NCI-H510A treated with DMSO at 0.1 percent for 48 hours (cell line): ENCODE measurements around the gene INS.
"Not testable (repeated sequence)": the region's sequence is repeated elsewhere in the genome, so short reads cannot be mapped to it uniquely, and the experiment has no call there.

Experiments used
- DNase-seq: peaks from one replicate; lab custom pipeline; 2025; lab: John Stamatoyannopoulos, UW

INS gene

DNA sequence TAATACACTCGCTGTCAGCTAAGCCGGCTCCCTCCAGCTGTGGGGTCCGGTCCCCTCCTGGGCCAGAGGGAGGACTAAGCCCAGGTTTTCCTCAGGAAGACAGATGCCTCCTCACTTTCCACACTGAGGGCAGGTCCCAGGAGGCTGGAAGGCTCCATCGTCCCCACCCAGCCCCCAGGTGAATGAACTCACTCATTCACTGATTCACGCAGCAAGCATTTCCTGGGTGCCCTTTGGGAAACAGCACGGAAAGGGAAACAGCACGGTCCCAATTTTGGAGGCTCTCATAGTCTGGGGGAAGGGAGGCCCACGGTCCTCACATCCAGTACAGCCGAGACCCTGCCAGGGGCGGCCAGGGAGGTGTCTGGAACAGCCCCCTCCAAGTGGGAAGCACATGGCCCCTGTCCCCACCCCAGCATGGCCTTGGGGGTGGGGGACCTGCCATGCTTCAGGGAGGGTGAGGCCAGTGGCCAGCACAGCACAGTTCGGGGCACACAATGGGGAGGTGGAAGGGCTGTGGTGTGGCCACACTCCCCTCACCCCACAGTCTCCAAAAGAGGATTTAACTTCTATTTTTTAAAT is 19.9 kb upstream of the INS start:
- no peak for DNase-seq

- DNase-seq: no peak
Measured at GRCh38 chr11:2180347-2180746, 19.3 kb upstream of the INS start.

DNA sequence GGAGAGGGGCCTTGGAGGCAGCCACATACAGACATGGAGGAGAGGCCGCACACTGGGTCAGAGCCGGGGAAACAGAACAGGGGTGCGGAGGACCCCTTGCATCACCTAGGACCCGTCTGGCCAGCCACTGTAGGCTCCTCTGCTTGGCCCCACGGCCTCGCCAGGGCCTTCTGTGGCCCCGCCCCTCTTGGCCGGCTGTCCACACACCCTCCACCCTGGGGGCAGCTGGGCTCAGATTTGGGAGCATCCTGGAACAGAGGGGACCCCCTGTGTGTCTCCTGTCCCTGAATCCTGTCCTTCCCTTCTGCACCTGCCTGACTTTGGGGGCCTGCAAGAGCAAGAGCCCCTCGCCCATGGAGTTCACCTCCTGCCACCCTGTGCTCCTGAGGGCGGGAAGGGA is 18.5 kb upstream of the INS start:
- no peak for DNase-seq

DNA sequence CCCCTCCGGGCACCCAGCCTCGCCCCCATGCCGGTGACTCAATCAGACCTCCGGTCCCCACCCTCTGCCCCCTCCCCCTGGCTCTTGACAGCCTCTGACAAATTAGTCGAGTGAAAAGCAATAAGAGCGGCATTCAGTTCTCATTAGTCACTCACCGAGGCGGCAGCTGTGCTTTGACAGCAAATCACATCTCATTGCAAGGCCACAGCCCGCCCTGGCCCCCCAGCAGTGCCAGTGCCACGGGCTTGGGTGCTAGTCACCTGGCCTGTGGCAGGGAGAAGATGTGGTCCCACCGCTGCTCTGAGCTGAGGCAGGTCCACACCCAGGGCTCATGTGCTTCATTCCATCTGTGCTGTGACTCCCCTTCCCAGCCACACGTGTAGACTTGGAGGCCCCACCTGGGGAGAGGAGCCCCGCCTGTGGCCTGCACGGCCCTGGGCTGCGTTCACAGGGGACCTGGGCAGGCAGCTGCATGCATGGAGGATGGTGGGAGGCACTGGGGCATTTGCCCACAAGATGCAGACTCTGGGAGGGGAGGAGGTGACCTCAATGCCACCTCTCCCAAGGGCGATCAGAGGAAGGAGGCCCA is 18.0 kb upstream of the INS start:
- DNase-seq: no peak

DNA sequence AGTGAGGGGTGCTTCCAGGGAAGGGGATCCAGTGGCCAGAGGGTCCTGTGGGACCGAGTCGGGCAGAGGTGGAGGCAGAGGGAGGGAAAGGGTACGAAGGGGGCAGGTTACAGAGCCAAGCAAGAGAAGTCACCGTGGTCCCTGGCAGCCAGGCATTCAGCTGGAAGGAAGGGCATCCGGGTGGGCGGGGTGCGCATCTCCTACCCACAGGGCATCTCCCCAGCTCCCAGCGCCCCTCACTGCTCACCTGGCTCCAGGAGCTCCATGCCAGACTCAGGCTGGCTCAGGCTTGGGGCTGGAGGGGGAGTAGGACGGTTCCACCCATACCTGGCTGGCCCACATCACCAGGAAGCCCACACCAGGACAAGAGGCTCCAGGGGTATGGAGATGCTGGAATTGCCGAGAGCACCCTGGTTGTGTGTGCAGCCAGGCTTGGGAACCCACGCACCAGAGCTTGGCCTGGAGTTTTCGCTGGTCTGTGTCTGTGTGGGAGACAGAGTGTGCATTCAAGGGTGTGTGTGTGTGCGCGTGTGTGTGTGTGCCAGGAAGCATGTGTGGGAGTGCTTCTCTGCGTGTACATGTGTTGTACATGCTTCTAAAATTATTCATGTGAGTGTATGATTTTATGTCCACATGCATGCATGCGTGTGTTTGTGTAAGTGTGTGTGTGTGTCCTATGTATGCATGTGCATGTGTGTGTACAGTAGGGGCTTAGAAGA is 17.2 kb upstream of the INS start:
- DNase-seq: not testable (repeated sequence)

DNA sequence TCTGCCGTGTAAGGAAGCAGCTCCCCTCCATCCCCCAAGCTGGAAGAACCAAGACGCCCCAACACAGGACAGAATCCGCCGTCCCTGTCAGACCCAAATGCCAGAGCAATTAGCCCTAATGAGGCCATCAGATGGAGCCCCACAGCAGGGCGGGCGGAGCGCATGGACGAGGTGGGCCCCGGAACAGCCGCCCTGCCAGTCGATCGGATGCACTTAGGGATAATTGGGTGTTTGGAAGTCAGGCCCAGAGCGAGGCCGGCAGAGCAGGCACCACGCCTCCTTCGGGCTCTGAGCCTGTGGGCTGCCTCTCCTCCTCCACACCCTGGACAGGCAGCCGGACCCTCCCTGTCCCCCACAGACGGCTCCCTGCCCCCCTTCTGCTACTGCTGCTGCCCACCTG is 16.1 kb upstream of the INS start:
- DNase-seq: no peak

DNA sequence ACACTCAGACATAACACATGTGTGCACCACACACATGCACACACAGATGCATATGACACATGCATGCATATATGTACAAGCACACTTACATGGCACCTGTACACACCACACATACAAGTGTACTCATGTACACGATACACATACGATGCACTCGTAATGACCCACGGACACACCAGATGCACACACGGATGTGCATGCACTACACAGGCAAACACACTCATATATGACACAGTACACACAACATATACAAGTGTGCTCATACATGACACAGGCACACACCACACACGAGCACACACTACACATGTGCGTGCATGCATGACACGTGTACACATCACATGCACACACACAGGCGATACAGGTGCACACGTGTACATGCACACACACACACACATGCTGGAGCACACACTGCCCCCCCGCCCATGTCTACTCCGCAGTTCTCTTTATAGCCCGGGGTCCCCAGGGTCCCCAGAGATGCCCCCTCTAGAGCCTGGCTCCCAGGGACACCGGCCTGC is 15.4 kb upstream of the INS start:
- DNase-seq: no peak

- DNase-seq: no peak
Measured at GRCh38 chr11:2175659-2176058, 14.7 kb upstream of the INS start.

DNA sequence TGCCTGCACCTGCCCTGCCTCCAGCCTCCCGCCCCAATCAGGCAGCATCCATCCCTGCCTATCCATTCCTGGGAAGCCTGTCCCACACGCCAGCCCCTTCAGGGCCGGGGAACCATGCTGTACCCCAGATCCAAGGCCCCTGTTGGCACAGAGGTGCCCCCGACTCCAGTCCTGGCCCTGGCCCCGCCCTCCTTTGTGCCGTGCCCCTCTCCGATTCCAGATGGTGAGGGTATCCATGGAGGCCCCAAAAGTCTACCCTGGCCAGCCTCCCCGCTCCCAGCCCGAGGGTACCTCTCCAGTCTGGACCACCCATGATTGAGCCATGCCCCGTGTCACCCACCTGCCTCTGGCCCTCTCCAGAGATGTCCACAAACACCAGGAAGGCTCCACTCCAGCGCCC is 13.4 kb upstream of the INS start:
- no peak for DNase-seq

DNA sequence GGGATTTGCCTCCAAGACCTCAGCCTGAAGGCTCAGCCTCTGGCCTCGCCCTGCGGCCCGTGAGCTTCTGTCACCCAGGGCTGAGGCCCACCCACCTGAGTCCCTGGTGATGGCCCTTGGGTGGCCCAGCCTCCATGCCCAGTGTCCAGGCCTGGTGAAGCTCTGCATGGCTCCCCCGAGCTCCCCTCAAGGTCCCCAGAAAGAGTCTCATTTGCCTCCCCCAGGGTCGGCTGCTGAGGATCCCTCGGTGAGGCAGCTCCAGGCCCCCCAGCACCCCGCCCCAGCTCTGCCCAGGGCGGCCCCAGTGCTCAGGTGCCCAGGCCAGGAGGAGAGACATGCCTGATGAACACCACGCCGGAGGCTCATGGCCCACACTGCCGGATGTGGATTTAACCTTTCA is 12.8 kb upstream of the INS start:
- no peak for DNase-seq

DNA sequence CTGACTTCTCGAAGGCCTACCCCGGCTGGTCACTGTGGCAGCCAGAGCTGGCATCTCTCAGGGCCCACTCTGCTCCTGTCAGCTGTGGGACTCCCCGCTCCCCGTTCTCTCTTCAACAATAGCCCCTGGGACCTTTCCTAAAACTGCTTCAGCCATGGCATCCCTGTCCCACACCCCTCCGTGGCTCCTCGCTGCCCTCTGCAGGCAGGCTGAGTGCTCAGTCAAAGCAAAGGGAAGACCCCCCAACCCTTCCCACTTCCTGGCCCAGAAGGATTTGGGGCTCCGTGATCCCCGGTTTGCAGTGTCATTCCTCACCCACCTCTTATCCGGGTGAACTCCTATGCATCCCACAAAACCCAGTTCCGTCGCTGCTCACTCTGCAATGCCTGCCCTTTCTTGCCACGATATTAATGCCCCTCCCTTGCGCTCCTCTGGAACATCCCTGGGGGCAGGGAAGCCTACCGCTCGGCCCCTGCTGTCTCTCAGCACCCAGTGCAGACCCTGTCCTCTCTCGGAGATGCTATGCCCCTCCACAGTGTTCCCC is 12.2 kb upstream of the INS start:
- DNase-seq: no peak

- no peak for DNase-seq
Measured at GRCh38 chr11:2172676-2173075, 11.7 kb upstream of the INS start.

GRCh38 chr11:2171591-2172003 is 10.6 kb upstream of the INS start, which contains the start of gene TH:
TH (minus strand) TSS chr11:2171815; CDS start chr11:2171786, 29 bp downstream.
- DNase-seq: no peak

DNA sequence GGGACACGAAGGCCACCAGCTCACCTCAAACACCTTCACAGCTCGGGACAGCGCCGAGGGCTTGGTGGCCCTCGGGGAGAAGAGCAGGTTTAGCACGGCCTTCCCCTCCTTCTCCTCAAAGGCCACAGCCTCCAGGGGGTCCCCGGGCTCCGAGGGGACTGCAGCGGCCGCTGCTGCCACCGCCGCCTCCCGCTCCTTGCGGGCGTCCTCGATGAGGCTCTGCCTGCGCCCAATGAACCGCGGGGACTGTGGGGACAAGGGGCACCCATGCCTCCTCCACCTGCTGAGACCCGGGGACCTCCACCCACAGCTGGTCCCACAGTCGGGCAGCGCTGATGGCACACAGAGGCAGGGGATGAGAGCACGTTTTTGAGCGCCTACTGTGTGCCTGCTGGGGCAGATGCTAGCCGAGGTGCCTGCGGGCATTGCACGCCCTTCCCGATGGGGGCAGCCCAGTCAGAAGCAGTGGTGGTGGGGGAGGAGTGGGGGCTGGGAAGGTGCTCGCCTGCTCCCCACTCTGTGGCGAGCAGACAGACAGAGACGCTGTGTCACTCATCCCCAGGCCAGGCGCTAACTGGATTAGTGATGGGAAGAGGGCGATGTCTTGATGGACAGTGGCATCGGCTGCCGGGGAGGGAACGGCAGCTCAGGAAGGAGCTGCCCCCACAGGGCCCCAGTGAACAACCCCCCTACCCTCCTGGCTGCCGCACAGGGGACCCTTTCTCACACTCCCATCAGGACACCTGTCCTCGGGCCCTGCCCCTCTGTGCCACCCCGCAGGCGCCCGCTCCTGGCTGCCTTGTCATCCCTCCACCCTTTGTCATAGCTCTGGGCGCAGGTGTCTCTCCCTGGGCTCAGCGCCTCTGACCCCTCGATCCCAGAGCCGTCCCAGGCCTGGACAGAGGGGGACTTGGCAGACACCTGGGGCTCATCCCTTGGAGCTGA is 8.9 kb upstream of the INS start:
- DNase-seq: no peak

DNA sequence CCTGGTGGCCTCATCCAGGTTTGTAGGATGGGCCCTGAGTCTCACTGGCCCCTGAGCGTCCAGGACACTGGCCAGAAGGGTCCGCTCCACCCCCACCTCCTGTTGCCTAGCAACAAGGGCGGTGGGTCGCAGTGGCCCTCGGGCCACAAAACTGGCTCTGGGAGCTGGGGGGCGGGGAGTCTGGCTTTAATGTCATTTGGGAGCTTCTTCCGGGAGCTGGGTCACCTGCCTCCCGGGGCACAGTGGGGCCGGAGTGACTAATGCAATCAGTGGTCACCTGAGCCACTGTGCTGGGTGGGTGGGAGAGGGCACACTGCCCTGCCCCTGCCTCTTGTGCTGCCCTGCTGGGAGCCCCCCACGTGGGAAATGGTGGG is 8.0 kb upstream of the INS start:
- DNase-seq: no peak

DNA sequence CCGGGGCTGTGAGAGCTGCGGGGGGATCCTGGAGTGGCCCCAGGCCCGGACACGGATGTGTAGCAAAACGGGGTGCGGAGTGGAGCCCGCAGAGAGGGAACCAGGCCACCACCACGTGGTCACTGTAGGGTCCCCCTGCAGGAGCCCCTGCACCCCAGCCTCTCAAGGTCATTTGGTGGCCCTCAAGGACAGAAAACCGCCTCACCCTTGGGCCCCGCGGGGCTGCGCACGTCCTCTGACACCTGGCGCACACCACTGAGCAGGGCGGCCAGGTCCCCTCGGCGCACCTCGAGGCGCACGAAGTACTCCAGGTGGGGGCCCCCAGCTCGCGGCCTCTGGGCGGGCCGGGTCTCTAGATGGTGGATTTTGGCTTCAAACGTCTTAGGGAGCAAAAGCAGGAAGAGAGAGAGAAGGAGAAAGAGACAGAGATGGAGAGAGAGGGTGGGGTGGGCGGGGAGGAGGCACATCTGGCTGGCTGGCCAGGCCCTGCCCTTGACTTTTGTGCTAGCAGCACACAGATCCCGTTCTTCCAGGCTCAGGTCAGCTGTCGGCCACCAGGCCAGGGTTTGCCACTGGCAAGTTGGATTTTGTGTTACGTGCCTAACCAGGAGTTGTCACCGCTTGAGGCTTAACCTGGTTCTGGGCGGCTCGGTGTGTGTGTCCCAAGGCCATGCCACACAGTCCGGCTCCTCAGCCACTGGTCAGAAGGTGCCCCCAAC is 7.4 kb upstream of the INS start:
- DNase-seq: no peak

DNA sequence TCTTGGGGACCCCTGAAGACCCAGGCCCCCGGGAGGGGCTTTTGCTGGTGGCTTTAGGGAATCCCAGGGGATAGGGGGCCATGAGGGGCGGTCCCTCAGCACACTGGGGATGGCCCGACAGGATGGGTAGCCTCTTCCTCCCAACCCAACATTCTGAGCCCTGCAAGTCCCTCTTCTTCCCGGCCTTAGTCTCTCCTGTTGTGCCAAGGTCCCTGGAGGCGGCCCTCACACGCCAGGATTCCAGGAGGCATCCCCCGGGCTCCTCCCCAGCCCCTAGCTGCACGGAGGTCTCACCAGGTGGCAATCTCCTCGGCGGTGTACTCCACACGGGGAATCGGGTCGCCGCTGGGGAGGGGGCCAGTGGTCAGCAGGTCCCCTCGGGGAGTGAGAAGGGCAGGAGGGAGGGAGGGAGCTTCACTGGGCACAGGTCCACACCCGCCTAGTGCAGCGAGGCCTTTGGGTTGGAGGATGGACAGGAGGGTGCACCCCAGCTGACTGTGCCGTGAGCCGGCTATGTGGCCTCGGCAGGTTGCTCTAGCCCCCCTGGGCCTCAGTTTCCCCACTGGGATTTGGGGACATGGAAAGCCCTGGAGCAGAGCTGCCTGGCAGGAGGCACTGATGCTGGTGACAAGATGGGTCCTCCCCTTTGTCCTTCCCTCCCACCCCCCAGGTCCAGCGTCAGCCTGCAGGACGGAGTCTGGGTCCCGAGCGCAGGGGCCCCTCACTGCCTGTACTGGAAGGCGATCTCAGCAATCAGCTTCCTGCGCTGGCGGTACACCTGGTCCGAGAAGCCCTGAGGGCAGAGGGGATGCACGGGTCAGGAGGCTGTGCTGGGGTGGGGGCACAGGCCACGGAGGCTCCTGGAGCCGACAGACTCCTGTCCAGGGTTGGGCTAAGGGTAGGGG is 6.4 kb upstream of the INS start:
- no peak for DNase-seq

GRCh38 chr11:2166091-2166851 is 5.3 kb upstream of the INS start:
- no peak for DNase-seq

GRCh38 chr11:2165571-2165970 is 4.6 kb upstream of the INS start:
- no peak for DNase-seq
